ENCODE data around the gene RETN.

- no peak for TF ChIP-seq CTCF (conservative IDR thresholded peaks at IDR 0.05; ENCODE audit: low read depth, low read length)
- no peak for TF ChIP-seq EZH2 (IDR thresholded peaks at IDR 0.05; ENCODE audit: borderline replicate concordance, low read depth, low read length, poor library complexity, severe bottlenecking)
Measured at GRCh38 chr19:7654401-7654800, 14.4 kb upstream of the RETN start.

Measured in A673 (cell line).